ENCODE measurements around the gene DPP3. TPM values are rescaled to one million over a fixed set of nuclear protein-coding genes. Genes with fewer than 3 reads are reported as not detected.
A peak's percentile ranks its signal among the peaks of the same experiment; 100 is the strongest.

DPP3 gene
- total RNA-seq, 1 donor from 2014 or later: 63.3 TPM

DNA sequence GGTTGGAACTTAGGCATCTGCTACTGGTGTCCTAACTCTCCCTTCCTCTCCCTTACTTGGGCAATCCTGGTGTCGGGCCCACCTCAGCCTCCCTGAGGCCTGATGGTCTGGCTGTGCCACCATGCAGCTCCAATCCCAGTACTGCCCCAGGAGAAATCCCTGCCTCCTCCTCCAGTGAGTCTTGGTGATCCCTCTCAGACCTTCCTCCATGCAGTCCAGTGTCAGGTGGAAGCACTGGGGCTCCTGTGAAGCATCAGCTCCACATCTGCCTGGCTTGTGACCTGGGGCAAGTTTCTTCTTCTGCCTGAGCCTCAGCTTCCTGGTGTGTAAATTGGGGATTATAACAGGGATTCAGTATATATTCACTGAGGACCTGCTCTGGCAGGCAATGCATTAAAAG is 15.3 kb upstream of the DPP3 start:
- no peak for ATAC-seq (ENCODE audit: low read depth)
- intact Hi-C loops (cut with micrococcal nuclease): loop anchor here (5.0 kb wide), 1 partner anchor 93 kb away; the partner anchor contains the start of gene SLC29A2
- peaks cover 43% of the 10 kb centered on the region for H3K4me1 Mint-ChIP-seq
- ChIA-PET CTCF (interaction anchor here (4.1 kb wide), 1 partner anchor 14 kb away, joined by 19 read pairs; the partner anchor contains the start of gene DPP3), POLR2A (interaction anchor here (3.7 to 4.1 kb wide), 2 partner anchors 15 to 26 kb away, joined by 40 to 63 read pairs; partner anchors contain the start of genes DPP3 and MRPL11)
- no peaks in the 10 kb centered on the region for H3K36me3 Mint-ChIP-seq (ENCODE audit: low read depth)
- H3K4me3 Mint-ChIP-seq: peak overlapping the region; percentile 88
- peak overlapping the region; percentile 84 for H3K27ac Mint-ChIP-seq
- DNase-seq: no peak
- TF ChIP-seq, protein P1, sequence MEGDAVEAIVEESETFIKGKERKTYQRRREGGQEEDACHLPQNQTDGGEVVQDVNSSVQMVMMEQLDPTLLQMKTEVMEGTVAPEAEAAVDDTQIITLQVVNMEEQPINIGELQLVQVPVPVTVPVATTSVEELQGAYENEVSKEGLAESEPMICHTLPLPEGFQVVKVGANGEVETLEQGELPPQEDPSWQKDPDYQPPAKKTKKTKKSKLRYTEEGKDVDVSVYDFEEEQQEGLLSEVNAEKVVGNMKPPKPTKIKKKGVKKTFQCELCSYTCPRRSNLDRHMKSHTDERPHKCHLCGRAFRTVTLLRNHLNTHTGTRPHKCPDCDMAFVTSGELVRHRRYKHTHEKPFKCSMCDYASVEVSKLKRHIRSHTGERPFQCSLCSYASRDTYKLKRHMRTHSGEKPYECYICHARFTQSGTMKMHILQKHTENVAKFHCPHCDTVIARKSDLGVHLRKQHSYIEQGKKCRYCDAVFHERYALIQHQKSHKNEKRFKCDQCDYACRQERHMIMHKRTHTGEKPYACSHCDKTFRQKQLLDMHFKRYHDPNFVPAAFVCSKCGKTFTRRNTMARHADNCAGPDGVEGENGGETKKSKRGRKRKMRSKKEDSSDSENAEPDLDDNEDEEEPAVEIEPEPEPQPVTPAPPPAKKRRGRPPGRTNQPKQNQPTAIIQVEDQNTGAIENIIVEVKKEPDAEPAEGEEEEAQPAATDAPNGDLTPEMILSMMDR (IDR thresholded peaks at IDR 0.05): no peak
- no peaks in the 10 kb centered on the region for H3K9me3 Mint-ChIP-seq
- H3K27me3 Mint-ChIP-seq: no peaks in the 10 kb centered on the region

DNA sequence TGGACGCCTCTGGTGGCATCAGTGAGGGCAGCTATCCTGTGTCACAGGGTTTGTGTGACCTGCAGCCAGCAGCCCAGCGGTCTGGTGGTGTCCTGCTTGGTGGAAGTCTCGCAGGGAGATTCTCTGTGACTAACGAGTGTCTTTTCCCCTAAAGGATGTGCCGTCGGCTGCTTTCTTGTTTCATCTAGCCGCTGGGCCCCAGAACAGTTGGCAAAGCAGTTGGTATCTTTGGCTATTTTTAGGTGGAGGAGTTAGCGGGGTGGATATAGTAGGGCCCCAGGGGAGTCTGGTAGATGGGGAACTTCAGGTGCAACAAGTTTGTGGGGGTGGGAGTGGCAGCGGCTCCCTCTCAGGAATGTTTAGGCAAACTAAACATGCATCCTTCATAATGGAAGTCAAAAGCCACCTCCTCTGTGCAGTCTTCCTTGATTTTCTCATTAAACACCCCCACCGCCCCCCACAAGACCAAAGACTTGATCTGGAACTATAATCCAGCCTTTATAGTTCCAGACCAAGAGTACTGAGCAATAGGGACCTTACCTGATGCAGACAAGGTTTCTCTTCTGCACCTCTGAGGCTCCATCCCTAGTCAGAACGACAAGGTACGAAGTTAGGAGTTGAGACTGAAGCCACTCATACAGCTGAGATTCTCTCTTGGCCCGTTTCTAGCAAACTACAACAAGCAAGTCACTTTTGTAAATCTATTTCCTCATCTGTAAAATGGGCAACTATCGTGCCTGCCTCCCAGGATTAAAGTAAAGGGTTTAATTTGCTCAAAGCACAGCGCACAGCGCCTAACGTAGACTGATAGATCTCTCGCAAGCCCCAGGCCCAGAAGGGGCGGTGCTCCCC is 14.6 kb upstream of the DPP3 start:
- ChIA-PET POLR2A (interaction anchor here (1.2 to 4.1 kb wide), 7 partner anchors 8 to 377 kb away, joined by 3 to 63 read pairs (median 13); partner anchors contain the start of genes BBS1, DPP3, MRPL11 and RBM4B), CTCF (interaction anchor here (1.5 to 4.1 kb wide), 2 partner anchors 13 to 27 kb away, joined by 12 to 19 read pairs; partner anchors contain the start of genes DPP3 and MRPL11)
- Mint-ChIP-seq H3K9me3 (no peaks in the 10 kb centered on the region), H3K36me3 (ENCODE audit: low read depth) (no peaks in the 10 kb centered on the region), H3K27ac (peak overlapping the region; percentile 84), H3K27me3 (no peaks in the 10 kb centered on the region), H3K4me1 (peaks cover 43% of the 10 kb centered on the region), H3K4me3 (peak overlapping the region; percentile 88)
- intact Hi-C loops (cut with micrococcal nuclease): loop anchor here (1.0 to 5.0 kb wide), 8 partner anchors 8 to 176 kb away; partner anchors contain the start of genes BBS1, DPP3, NPAS4 and SLC29A2
- TF ChIP-seq, protein P1 (IDR thresholded peaks at IDR 0.05): no peak
- ATAC-seq (ENCODE audit: low read depth): no peak
- DNase-seq: no peak

DNA sequence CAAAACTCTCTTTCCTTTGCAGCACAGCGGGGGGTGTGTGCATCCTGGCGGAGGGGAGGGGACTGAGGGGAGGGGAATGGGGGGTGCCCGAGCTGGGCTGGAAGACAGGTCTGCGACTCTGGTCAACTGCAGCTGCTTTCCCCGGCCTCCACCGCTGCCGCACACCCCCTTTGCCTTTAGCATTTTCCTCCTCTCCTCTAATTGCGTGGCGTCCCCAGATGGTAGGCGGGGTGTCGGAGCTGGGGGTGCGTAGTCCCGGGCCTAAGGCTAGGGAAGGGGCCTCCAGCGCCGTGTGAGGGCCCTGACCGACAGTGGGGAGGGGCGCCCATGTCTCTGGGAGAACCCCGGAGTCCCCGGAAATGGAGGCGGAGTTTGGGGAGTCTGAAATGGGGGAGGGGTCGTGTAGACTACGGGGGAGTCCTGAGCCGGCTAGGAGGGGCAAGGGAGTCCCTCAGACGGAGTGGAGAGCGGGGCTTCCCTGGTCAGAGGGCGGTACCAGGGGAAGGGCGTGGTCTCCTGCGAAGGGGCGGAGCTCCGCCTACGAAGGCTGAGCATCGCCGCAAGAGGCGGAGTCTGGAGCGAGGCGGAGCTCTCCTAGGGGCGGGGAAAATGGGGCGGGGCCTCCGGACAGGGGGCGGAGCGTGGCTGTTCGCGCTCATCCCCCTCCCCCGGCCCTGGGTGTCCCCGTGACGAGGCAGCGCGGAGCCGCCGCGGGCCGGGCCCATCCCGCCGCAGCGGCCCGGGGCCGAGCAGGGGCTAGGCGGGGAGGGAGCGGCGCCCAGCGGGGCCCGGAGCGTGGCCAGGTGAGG is 13.8 kb upstream of the DPP3 start, which contains the start of gene PELI3:
TSS of gene PELI3 (plus strand) at position 681 of the 809 bp plus-strand sequence. CDS start 1,224 bp downstream, outside the sequence.
- ATAC-seq (ENCODE audit: low read depth): peak; percentile 92
- no peaks in the 10 kb centered on the region for H3K36me3 Mint-ChIP-seq (ENCODE audit: low read depth)
- H3K27ac Mint-ChIP-seq: peak within 1 kb of the TSS; percentile 84
- H3K27me3 Mint-ChIP-seq: no peaks in the 10 kb centered on the region
- peak; percentile 92 for DNase-seq
- H3K9me3 Mint-ChIP-seq: no peaks in the 10 kb centered on the region
- ChIA-PET CTCF (interaction anchor here (1.1 to 4.1 kb wide), 3 partner anchors 12 to 208 kb away, joined by 4 to 19 read pairs (median 12); partner anchors contain the start of genes DPP3 and MRPL11), POLR2A (interaction anchor here (0.6 to 4.1 kb wide), 25 partner anchors 8 to 854 kb away, joined by 3 to 63 read pairs (median 4); partner anchors contain the start of genes ACTN3, BBS1, CCDC85B and DPP3)
- H3K4me3 Mint-ChIP-seq: peak within 1 kb of the TSS; percentile 88
- TF ChIP-seq, protein P1 (IDR thresholded peaks at IDR 0.05): no peak
- peaks cover 43% of the 10 kb centered on the region for H3K4me1 Mint-ChIP-seq
- intact Hi-C loops (cut with micrococcal nuclease): loop anchor here (1.0 to 5.0 kb wide), 8 partner anchors 9 to 177 kb away; partner anchors contain the start of genes BBS1, DPP3, NPAS4 and SLC29A2

DNA sequence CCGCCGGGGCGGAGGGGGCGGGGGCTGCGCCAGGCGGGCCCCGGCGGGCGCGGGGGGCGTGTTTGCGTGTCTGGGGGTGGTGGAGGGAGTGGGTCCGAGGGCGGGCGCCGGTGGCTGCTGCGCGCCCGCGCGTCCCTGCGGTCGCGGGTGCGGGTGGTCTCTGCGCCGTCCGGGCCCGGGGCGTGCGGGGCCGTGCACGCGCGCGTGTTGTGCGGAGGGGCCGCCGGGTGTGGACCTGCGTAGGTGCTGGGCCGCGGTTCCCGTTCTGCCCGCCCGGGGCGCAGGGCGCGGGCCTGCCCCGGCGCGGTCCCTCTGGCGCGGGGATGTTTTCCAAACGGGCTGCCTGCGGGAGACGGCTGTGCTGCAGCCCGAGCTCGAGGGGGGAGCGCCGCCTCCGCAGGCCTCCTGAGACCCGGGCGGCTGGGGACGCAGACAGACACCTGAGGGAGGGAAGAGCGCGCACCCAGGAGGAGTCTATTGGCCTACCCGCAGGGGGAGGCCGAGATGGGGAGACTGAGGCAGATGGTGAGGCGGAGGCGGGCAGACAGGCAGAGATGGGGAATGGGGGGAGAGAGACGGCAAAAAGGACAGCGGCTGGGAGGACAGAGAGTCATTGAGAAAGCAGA is 13.1 kb upstream of the DPP3 start:
- Mint-ChIP-seq H3K4me3 (peak overlapping the region; percentile 84), H3K27ac (peak overlapping the region; percentile 68), H3K9me3 (no peaks in the 10 kb centered on the region), H3K4me1 (peaks cover 41% of the 10 kb centered on the region), H3K27me3 (no peaks in the 10 kb centered on the region), H3K36me3 (ENCODE audit: low read depth) (no peaks in the 10 kb centered on the region)
- intact Hi-C loops (cut with micrococcal nuclease): loop anchor here (2.0 to 5.0 kb wide), 2 partner anchors 46 to 95 kb away; partner anchors contain the start of genes NPAS4 and SLC29A2
- TF ChIP-seq, protein P1 (IDR thresholded peaks at IDR 0.05): no peak
- ChIA-PET CTCF (interaction anchor here (1.0 to 4.1 kb wide), 4 partner anchors 12 to 208 kb away, joined by 3 to 19 read pairs (median 8); partner anchors contain the start of genes DPP3 and MRPL11), POLR2A (interaction anchor here (0.6 to 4.1 kb wide), 16 partner anchors 9 to 389 kb away, joined by 3 to 63 read pairs (median 4); partner anchors contain the start of genes ACTN3, BBS1, DPP3 and MRPL11)
- DNase-seq (no peak), ATAC-seq (ENCODE audit: low read depth) (peak; percentile 36)

Data from activated B cell treated with CpG ODN at 0.5 μM for 24 hours (primary cell).